LNCAP (cell line): ENCODE results near the gene CDC42BPA.

Experiments used
- CTCF ChIP-seq: fragments of 450-650 bp; IDR thresholded peaks from 2 replicates; pipeline ENCODE4 v1.5.1; 2017; ENCODE audit warnings: mild to moderate bottlenecking

The CDC42BPA gene

DNA sequence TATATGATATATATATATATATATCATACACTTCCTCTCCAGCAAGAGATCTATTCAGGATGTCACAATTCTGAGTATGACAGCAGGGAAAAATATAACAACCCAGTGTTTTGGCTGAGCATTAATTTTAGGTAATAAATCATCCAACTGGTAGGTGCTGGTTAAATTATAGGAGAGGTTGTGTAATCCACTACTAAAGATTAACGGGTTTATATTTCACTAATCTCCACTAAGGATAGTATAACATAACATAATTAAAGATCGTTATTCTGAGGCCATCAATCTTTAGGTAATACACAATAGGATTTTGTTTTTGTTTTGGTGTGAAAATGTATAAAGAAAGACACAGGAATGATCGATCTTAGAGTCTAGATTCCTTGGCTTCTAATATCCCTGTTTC is 276.0 kb downstream of the CDC42BPA start:
- TF ChIP-seq CTCF: no peak

DNA sequence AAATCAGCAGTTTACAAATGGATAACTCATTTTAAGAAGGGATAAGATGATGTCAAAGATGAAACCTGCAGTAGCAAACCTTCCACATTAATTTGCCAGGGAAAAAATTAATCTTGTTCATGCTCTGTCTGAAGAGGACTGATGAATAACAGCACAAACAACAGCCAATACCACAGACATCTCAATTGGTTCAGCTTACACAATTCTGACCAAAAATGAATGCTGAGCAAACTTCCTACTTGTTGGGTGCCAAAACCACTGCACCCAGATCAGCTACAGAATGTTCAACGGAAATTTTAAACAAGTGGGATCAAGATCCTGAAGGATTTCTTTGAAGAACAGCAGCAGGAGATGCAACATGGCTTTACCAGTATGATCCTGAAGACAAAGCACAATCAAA is 279.9 kb downstream of the CDC42BPA start:
- no peak for TF ChIP-seq CTCF

DNA sequence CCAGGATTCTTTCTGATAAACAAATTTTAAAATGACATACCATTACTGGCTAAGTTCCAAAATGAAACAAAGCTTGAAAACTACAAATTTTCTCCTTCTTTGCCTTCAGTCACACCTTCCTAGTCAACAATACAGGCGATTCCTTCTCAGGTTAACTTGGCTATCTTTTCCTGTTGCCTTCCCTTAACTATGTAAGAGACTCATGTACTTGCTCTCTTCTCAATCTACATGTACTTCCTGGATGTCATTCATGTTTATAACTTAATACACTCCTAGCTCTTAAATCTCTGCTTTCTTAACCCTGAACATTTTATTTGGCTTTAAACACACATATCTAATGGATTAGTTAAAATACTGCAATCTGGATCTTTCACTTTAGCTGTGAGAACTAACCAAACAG is 281.2 kb downstream of the CDC42BPA start:
- TF ChIP-seq CTCF: no peak

GRCh38 chr1:227035316-227035715 is 283.0 kb downstream of the CDC42BPA start:
- no peak for TF ChIP-seq CTCF

- TF ChIP-seq CTCF: no peak
These were observed 284.4 kb downstream of the CDC42BPA start for GRCh38 chr1:227033880-227034279.

- TF ChIP-seq CTCF: no peak
These were observed 285.9 kb downstream of the CDC42BPA start for GRCh38 chr1:227032396-227032795.

- TF ChIP-seq CTCF: no peak
These were observed 301.3 kb downstream of the CDC42BPA start for GRCh38 chr1:227016990-227017389.

- no peak for TF ChIP-seq CTCF
These were observed 307.6 kb downstream of the CDC42BPA start for GRCh38 chr1:227010645-227011044.
